Activated B cell treated with CpG ODN at 0.5 μM for 24 hours (primary cell): ENCODE results near the gene LONP2. TPM values are rescaled to one million over a fixed set of nuclear protein-coding genes. Genes with fewer than 3 reads are reported as not detected.

Experiments
- ATAC-seq: fragments of 200-7000 bp; cut with Tn5 transposase; one replicate; pipeline ENCODE4 v1.10.0; 2021; ENCODE audit warnings: low read depth, mild to moderate bottlenecking, moderate library complexity
- CTCF ChIA-PET: fragments of 350-600 bp; sonication (Branson Sonifier 250); formaldehyde crosslinking; loops from one replicate; lab custom pipeline; 2021; ENCODE audit warnings: antibody characterized with exemption; lab: Charles Lee
- POLR2A ChIA-PET: fragments of 350-600 bp; sonication (Branson Sonifier 250); formaldehyde crosslinking; loops from one replicate; lab custom pipeline; 2021; ENCODE audit warnings: antibody characterized with exemption; lab: Charles Lee
- DNase-seq: peaks from one replicate; pipeline ENCODE4 v3.0.0; 2022
- H3K27ac Mint-ChIP-seq: one replicate; pipeline ENCODE4 v1.8.0; 2020; ENCODE audit warnings: mixed read lengths
- H3K27me3 Mint-ChIP-seq: one replicate; pipeline ENCODE4 v1.8.0; 2021; ENCODE audit warnings: mixed read lengths
- H3K36me3 Mint-ChIP-seq: one replicate; pipeline ENCODE4 v1.8.0; 2021; ENCODE audit warnings: low read depth, mixed read lengths
- H3K4me1 Mint-ChIP-seq: one replicate; pipeline ENCODE4 v1.8.0; 2021; ENCODE audit warnings: mixed read lengths
- H3K4me3 Mint-ChIP-seq: one replicate; pipeline ENCODE4 v1.8.0; 2020; ENCODE audit warnings: mild to moderate bottlenecking, mixed read lengths
- H3K9me3 Mint-ChIP-seq: one replicate; pipeline ENCODE4 v1.8.0; 2020; ENCODE audit warnings: mixed read lengths
- CTCF ChIP-seq: fragments of 200-600 bp; IDR thresholded peaks from one replicate; pipeline ENCODE4 v1.8.0; 2022; ENCODE audit warnings: antibody characterized with exemption, mild to moderate bottlenecking
- intact Hi-C: fragments of 100-400 bp; cut with micrococcal nuclease; formaldehyde crosslinking; loops from one replicate; pipeline ENCODE4 v1.15.1; 2024
- total RNA-seq: library from RNA; stranded (reverse); gene quantifications from 2 replicates; pipeline ENCODE4 v1.2.3, GENCODE V29; 2022

The LONP2 gene
- total RNA-seq, 1 donor from 2014 or later, result 72.7 TPM

GRCh38 chr16:48284772-48285409 lies 40.8 kb downstream of the LONP2 start:
- DNase-seq (no peak), ATAC-seq (no peak)
- peaks cover 12% of the 10 kb centered on the region for H3K9me3 Mint-ChIP-seq
- ChIA-PET POLR2A (no interaction called here), CTCF (no interaction called here)
- H3K36me3 Mint-ChIP-seq, result peaks cover 68% of the 10 kb centered on the region
- no peaks in the 10 kb centered on the region for H3K27me3 Mint-ChIP-seq
- no peak overlapping the region for H3K4me3 Mint-ChIP-seq
- peaks cover 5% of the 10 kb centered on the region for H3K4me1 Mint-ChIP-seq
- intact Hi-C loops, result no loop called here
- TF ChIP-seq CTCF, result no peak
- H3K27ac Mint-ChIP-seq, result no peak overlapping the region

- ChIA-PET CTCF (no interaction called here), POLR2A (no interaction called here)
- Mint-ChIP-seq H3K36me3 (peaks cover 81% of the 10 kb centered on the region), H3K4me1 (peaks cover 5% of the 10 kb centered on the region), H3K27me3 (no peaks in the 10 kb centered on the region), H3K4me3 (no peak overlapping the region), H3K9me3 (peaks cover 12% of the 10 kb centered on the region), H3K27ac (no peak overlapping the region)
- intact Hi-C loops, result no loop called here
- no peak for TF ChIP-seq CTCF
- no peak for ATAC-seq
- no peak for DNase-seq
These were observed 43.1 kb downstream of the LONP2 start for GRCh38 chr16:48287239-48287638.

- Mint-ChIP-seq H3K27ac (no peak overlapping the region), H3K9me3 (peaks cover 4% of the 10 kb centered on the region), H3K4me3 (no peak overlapping the region), H3K27me3 (no peaks in the 10 kb centered on the region), H3K36me3 (peaks cover 67% of the 10 kb centered on the region), H3K4me1 (no peaks in the 10 kb centered on the region)
- ChIA-PET POLR2A (interaction anchor here (0.5 to 0.6 kb wide), 2 partner anchors 331 to 1632 kb away, joined by 3 to 4 read pairs; no protein-coding TSS in a partner anchor), CTCF (interaction anchor here (1.2 kb wide), 1 partner anchor 332 kb away, joined by 3 read pairs; no protein-coding TSS in a partner anchor)
- DNase-seq, result no peak
- intact Hi-C loops, result no loop called here
- ATAC-seq, result no peak
- TF ChIP-seq CTCF, result no peak
These were observed 47.2 kb downstream of the LONP2 start for GRCh38 chr16:48291303-48291702.

- ATAC-seq, result no peak
- Mint-ChIP-seq H3K9me3 (peaks cover 4% of the 10 kb centered on the region), H3K4me1 (no peaks in the 10 kb centered on the region), H3K36me3 (peaks cover 66% of the 10 kb centered on the region), H3K27me3 (no peaks in the 10 kb centered on the region), H3K4me3 (no peak overlapping the region), H3K27ac (no peak overlapping the region)
- POLR2A ChIA-PET, result interaction anchor here (0.5 to 0.6 kb wide), 2 partner anchors 330 to 1632 kb away, joined by 3 to 4 read pairs; no protein-coding TSS in a partner anchor
- intact Hi-C loops, result no loop called here
- no peak for TF ChIP-seq CTCF
- no peak for DNase-seq
- CTCF ChIA-PET, result interaction anchor here (1.2 kb wide), 1 partner anchor 331 kb away, joined by 3 read pairs; no protein-coding TSS in a partner anchor
These were observed 47.7 kb downstream of the LONP2 start for GRCh38 chr16:48291754-48292153.

- no peaks in the 10 kb centered on the region for H3K27me3 Mint-ChIP-seq
- peaks cover 66% of the 10 kb centered on the region for H3K36me3 Mint-ChIP-seq
- no peak overlapping the region for H3K27ac Mint-ChIP-seq
- TF ChIP-seq CTCF, result no peak
- POLR2A ChIA-PET, result no interaction called here
- ATAC-seq, result no peak
- H3K9me3 Mint-ChIP-seq, result no peaks in the 10 kb centered on the region
- CTCF ChIA-PET, result interaction anchor here (1.2 kb wide), 1 partner anchor 331 kb away, joined by 3 read pairs; no protein-coding TSS in a partner anchor
- no peaks in the 10 kb centered on the region for H3K4me1 Mint-ChIP-seq
- intact Hi-C loops, result no loop called here
- DNase-seq, result no peak
- H3K4me3 Mint-ChIP-seq, result no peak overlapping the region
These were observed 48.4 kb downstream of the LONP2 start for GRCh38 chr16:48292452-48292851.
